ENCODE data around the gene ABI2.
A peak's percentile ranks its signal among the peaks of the same experiment; 100 is the strongest.

The ABI2 gene

DNA sequence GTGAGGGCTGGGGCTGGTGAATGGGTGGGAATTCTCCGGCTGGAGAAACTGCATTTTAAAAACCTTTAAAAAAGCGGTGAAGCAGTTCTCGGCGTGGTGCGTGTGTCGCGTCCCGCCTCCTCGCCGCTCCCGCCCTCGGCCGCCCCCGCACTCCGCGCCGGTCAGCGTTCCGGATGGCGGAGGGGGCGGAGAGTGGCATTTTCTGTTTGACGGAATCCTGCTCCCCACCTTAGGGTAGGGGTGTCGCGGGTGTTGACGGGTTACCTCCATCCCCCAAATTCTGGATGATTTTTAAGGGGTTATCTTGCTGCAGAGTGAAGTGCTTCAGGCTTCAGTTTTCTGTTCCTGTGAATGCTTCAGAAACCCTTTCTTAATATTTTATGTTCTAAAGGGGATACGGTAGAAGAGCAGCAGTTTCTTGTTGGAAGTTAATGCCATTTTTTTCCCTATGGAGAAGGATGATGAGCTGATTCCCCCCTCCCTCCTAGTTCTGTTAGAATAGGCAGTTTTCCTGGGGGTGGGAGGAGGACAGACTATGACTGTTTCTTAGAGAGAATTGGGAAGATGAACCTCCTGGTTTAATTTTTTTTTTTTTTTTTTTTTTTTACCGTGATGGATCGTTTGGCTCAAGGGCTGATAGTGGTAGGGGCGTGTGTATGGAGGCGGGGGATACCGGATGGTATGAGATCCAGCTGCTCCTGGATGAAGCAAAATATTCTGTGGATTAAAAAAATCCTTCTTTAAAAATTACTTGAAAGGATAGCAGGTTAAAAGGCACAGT, 756 bp downstream of the ABI2 start:
- Histone ChIP-seq H3K23ac (ENCODE audit: low read length) (no peak overlapping the region), H3K36me3 (ENCODE audit: control insufficient read depth, insufficient read depth, low read length) (no peaks in the 10 kb centered on the region), H3K4me2 (ENCODE audit: low read length) (peak overlapping the region; percentile 55), H3K27me3 (ENCODE audit: insufficient read depth, low read length, poor library complexity) (no peaks in the 10 kb centered on the region), H2BK120ac (ENCODE audit: low read depth, low read length) (peak overlapping the region; percentile 80), H3K79me2 (ENCODE audit: control insufficient read depth, insufficient read depth, low read length) (peaks cover 37% of the 10 kb centered on the region), H3K27ac (ENCODE audit: low read depth, low read length) (peak overlapping the region; percentile 99), H3K4me3 (ENCODE audit: low read length) (peak overlapping the region; percentile 90), H3K9ac (ENCODE audit: low read length) (peak overlapping the region; percentile 62), H2BK5ac (ENCODE audit: low read length) (no peak overlapping the region), H4K8ac (ENCODE audit: low read depth, low read length) (no peak overlapping the region), H3K79me1 (ENCODE audit: low read length) (no peaks in the 10 kb centered on the region), H4K5ac (ENCODE audit: low read length) (no peak overlapping the region), H3K4ac (ENCODE audit: low read depth, low read length) (peak overlapping the region; percentile 92), H3K56ac (ENCODE audit: low read length) (peak overlapping the region; percentile 95), H3K18ac (ENCODE audit: low read length) (peak overlapping the region; percentile 60), H2AK5ac (ENCODE audit: low read length) (no peak overlapping the region), H2BK15ac (replicated peaks; ENCODE audit: low read depth) (no peak overlapping the region), H3K4me1 (ENCODE audit: control insufficient read depth, low read depth, low read length) (no peaks in the 10 kb centered on the region)
- WGBS (ENCODE audit: extremely low coverage, insufficient coverage, low lambda C conversion rate) = no CpG with 5 or more reads among the region's 31 CpGs
- peak; percentile 43 for DNase-seq

DNA sequence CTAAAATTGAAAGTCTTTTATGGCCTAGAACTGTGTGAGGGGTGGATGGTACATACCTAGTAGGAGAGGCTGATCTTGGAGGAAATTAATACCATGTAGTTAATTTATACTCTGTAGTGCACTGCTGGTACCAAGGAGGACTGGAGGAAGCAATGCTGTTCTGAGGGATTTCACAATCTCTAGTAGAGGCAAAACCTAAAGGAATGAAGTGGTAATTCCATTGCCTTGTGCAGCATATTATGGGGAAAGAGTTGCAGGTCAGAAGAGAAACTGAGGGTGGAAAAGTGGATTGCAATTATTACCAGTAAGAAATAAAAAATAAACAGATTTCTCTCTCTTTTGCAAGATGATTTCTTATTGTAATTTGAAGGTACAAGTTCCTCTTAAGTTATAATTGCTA, 2.2 kb downstream of the ABI2 start:
- Histone ChIP-seq H2AK5ac (ENCODE audit: low read length) (no peak overlapping the region), H2BK15ac (replicated peaks; ENCODE audit: low read depth) (no peak overlapping the region), H3K36me3 (ENCODE audit: control insufficient read depth, insufficient read depth, low read length) (no peaks in the 10 kb centered on the region), H2BK120ac (ENCODE audit: low read depth, low read length) (no peak overlapping the region), H3K79me1 (ENCODE audit: low read length) (no peaks in the 10 kb centered on the region), H3K4me3 (ENCODE audit: low read length) (no peak overlapping the region), H4K8ac (ENCODE audit: low read depth, low read length) (no peak overlapping the region), H3K4ac (ENCODE audit: low read depth, low read length) (no peak overlapping the region), H3K23ac (ENCODE audit: low read length) (no peak overlapping the region), H3K4me1 (ENCODE audit: control insufficient read depth, low read depth, low read length) (no peaks in the 10 kb centered on the region), H4K5ac (ENCODE audit: low read length) (no peak overlapping the region), H2BK5ac (ENCODE audit: low read length) (no peak overlapping the region), H3K79me2 (ENCODE audit: control insufficient read depth, insufficient read depth, low read length) (peaks cover 45% of the 10 kb centered on the region), H3K56ac (ENCODE audit: low read length) (peak overlapping the region; percentile 39), H3K9ac (ENCODE audit: low read length) (peak overlapping the region; percentile 25), H3K4me2 (ENCODE audit: low read length) (no peak overlapping the region), H3K27me3 (ENCODE audit: insufficient read depth, low read length, poor library complexity) (no peaks in the 10 kb centered on the region), H3K27ac (ENCODE audit: low read depth, low read length) (no peak overlapping the region), H3K18ac (ENCODE audit: low read length) (no peak overlapping the region)
- DNase-seq = peak; percentile 6

DNA sequence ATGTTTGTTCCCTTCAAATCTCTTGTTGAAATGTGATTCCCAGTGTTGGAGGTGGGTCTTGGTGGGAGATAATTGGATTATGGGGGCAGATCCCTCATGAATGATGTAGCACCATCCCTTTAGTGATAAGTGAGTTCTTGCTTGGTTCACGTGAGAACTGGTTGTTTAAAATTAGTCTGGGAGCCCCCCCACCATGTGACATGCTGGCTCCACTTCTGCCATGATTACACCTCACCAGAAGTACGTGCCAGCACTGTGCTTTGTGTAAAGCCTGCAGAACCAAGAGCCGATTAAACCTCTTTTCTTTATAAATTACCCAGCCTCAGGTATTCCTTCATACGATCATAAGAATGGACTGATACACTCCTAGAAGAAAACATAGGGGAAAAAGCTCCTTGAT, 10.1 kb downstream of the ABI2 start:
- H3K27me3 ChIP-seq (ENCODE audit: insufficient read depth, low read length, poor library complexity) = no peaks in the 10 kb centered on the region
- H3K18ac ChIP-seq (ENCODE audit: low read length) = no peak overlapping the region
- peaks cover 11% of the 10 kb centered on the region for H3K79me1 ChIP-seq (ENCODE audit: low read length)
- no peak overlapping the region for H3K27ac ChIP-seq (ENCODE audit: low read depth, low read length)
- H3K9ac ChIP-seq (ENCODE audit: low read length) = no peak overlapping the region
- no peak overlapping the region for H2BK5ac ChIP-seq (ENCODE audit: low read length)
- no peak overlapping the region for H3K4me2 ChIP-seq (ENCODE audit: low read length)
- H3K4me1 ChIP-seq (ENCODE audit: control insufficient read depth, low read depth, low read length) = no peaks in the 10 kb centered on the region
- no peak overlapping the region for H3K56ac ChIP-seq (ENCODE audit: low read length)
- no peak overlapping the region for H3K23ac ChIP-seq (ENCODE audit: low read length)
- no peak overlapping the region for H4K8ac ChIP-seq (ENCODE audit: low read depth, low read length)
- H3K36me3 ChIP-seq (ENCODE audit: control insufficient read depth, insufficient read depth, low read length) = no peaks in the 10 kb centered on the region
- H2AK5ac ChIP-seq (ENCODE audit: low read length) = no peak overlapping the region
- H3K4ac ChIP-seq (ENCODE audit: low read depth, low read length) = no peak overlapping the region
- WGBS (ENCODE audit: extremely low coverage, insufficient coverage, low lambda C conversion rate) = no CpG with 5 or more reads among the region's 4 CpGs
- H4K5ac ChIP-seq (ENCODE audit: low read length) = no peak overlapping the region
- peaks cover 46% of the 10 kb centered on the region for H3K79me2 ChIP-seq (ENCODE audit: control insufficient read depth, insufficient read depth, low read length)
- H2BK120ac ChIP-seq (ENCODE audit: low read depth, low read length) = no peak overlapping the region
- peak; percentile 43 for DNase-seq
- no peak overlapping the region for H3K4me3 ChIP-seq (ENCODE audit: low read length)
- H2BK15ac ChIP-seq (replicated peaks; ENCODE audit: low read depth) = no peak overlapping the region

DNA sequence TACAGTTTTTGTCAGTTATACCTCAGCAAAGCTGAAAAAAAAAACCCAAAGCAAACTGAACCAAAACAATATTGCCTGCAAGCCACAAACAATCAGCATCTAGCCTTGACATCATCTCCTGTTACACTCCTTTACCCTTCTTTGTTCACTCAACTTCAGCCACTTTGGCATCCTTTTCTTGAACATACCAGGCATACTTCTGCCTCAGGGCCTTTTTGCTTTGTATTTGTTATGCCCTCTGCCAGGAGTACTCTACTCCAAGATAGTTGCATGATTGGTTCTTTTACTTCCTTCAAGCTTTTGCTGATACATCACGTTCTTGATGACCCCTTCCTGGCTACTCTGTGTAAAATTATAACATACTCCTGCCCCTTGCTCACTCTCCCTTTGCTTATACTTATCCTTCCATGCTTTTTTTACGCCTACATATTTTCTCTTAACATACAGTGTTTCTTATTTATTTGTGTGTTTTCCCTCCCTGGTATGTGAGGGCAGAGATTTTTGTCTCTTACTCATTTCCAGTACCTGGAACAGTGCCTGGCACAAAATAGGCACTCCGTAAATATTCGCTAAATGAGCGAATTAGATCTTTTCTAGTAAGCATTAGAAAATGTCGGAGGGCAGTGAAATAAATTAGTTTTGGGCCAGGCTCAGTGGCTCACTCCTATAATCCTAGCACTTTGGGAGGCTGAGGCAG, 12.7 kb downstream of the ABI2 start:
- H3K18ac ChIP-seq (ENCODE audit: low read length) = no peak overlapping the region
- no peak overlapping the region for H4K8ac ChIP-seq (ENCODE audit: low read depth, low read length)
- no peak overlapping the region for H2BK15ac ChIP-seq (replicated peaks; ENCODE audit: low read depth)
- H3K27ac ChIP-seq (ENCODE audit: low read depth, low read length) = no peak overlapping the region
- no peak overlapping the region for H3K4ac ChIP-seq (ENCODE audit: low read depth, low read length)
- no peak overlapping the region for H3K4me3 ChIP-seq (ENCODE audit: low read length)
- no peaks in the 10 kb centered on the region for H3K4me1 ChIP-seq (ENCODE audit: control insufficient read depth, low read depth, low read length)
- peaks cover 35% of the 10 kb centered on the region for H3K79me2 ChIP-seq (ENCODE audit: control insufficient read depth, insufficient read depth, low read length)
- no peak overlapping the region for H3K4me2 ChIP-seq (ENCODE audit: low read length)
- H3K23ac ChIP-seq (ENCODE audit: low read length) = no peak overlapping the region
- no peak overlapping the region for H4K5ac ChIP-seq (ENCODE audit: low read length)
- WGBS (ENCODE audit: extremely low coverage, insufficient coverage, low lambda C conversion rate) = no CpG with 5 or more reads among the region's 6 CpGs
- no peak overlapping the region for H3K9ac ChIP-seq (ENCODE audit: low read length)
- no peak overlapping the region for H2BK5ac ChIP-seq (ENCODE audit: low read length)
- H3K79me1 ChIP-seq (ENCODE audit: low read length) = peaks cover 11% of the 10 kb centered on the region
- no peak overlapping the region for H3K56ac ChIP-seq (ENCODE audit: low read length)
- no peak overlapping the region for H2BK120ac ChIP-seq (ENCODE audit: low read depth, low read length)
- H3K27me3 ChIP-seq (ENCODE audit: insufficient read depth, low read length, poor library complexity) = no peaks in the 10 kb centered on the region
- H2AK5ac ChIP-seq (ENCODE audit: low read length) = no peak overlapping the region
- no peaks in the 10 kb centered on the region for H3K36me3 ChIP-seq (ENCODE audit: control insufficient read depth, insufficient read depth, low read length)
- DNase-seq = peak; percentile 92

DNA sequence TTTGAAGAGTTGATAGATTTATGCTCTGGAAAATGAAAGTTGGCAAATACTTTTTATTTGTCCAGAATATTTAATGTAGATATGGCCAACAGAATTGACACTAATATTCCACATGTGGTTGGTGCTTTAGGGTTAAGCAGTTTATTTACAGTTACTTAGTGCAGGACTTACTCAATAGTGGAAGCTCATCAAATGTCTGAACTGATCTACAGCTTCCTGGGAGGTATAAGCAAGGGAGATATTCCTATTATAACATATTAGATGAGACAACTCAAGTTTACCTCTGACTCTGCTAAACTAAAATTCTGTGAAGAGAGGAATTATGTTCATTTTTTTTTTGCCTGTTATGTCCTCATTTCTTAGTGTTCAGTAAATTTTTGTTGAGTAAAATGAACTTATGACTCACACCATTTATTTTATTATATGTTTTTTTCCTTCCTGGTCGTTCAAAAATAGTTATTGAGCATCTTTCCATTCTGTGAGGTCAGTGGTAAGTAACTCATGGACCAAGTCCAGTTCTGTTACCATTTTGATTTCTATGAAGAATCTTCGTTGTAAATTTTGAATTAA, 13.6 kb downstream of the ABI2 start:
- no peak overlapping the region for H3K56ac ChIP-seq (ENCODE audit: low read length)
- H3K36me3 ChIP-seq (ENCODE audit: control insufficient read depth, insufficient read depth, low read length) = no peaks in the 10 kb centered on the region
- no peak overlapping the region for H3K4me3 ChIP-seq (ENCODE audit: low read length)
- H3K79me1 ChIP-seq (ENCODE audit: low read length) = peaks cover 7% of the 10 kb centered on the region
- H3K9ac ChIP-seq (ENCODE audit: low read length) = no peak overlapping the region
- no peak overlapping the region for H3K27ac ChIP-seq (ENCODE audit: low read depth, low read length)
- H4K5ac ChIP-seq (ENCODE audit: low read length) = no peak overlapping the region
- no peak overlapping the region for H2AK5ac ChIP-seq (ENCODE audit: low read length)
- H2BK5ac ChIP-seq (ENCODE audit: low read length) = no peak overlapping the region
- no peak overlapping the region for H2BK15ac ChIP-seq (replicated peaks; ENCODE audit: low read depth)
- no peak overlapping the region for H3K23ac ChIP-seq (ENCODE audit: low read length)
- no peak overlapping the region for H2BK120ac ChIP-seq (ENCODE audit: low read depth, low read length)
- no peak for DNase-seq
- H3K4me1 ChIP-seq (ENCODE audit: control insufficient read depth, low read depth, low read length) = peaks cover 2% of the 10 kb centered on the region
- H3K79me2 ChIP-seq (ENCODE audit: control insufficient read depth, insufficient read depth, low read length) = peaks cover 31% of the 10 kb centered on the region
- no CpG with 5 or more reads among the region's 2 CpGs for WGBS (ENCODE audit: extremely low coverage, insufficient coverage, low lambda C conversion rate)
- H3K4ac ChIP-seq (ENCODE audit: low read depth, low read length) = no peak overlapping the region
- no peaks in the 10 kb centered on the region for H3K27me3 ChIP-seq (ENCODE audit: insufficient read depth, low read length, poor library complexity)
- no peak overlapping the region for H3K18ac ChIP-seq (ENCODE audit: low read length)
- no peak overlapping the region for H4K8ac ChIP-seq (ENCODE audit: low read depth, low read length)
- H3K4me2 ChIP-seq (ENCODE audit: low read length) = no peak overlapping the region

Measured in mesendoderm (in vitro differentiated cells).